Esophagus muscularis mucosa (tissue), 4 donors: ENCODE data around the gene PIGH. TPM values are rescaled to one million over a fixed set of nuclear protein-coding genes. Genes with fewer than 3 reads are reported as not detected.
A peak's percentile ranks its signal among the peaks of the same experiment; 100 is the strongest.

Experiments used
- DNase-seq: peaks from one replicate; pipeline ENCODE4 v3.0.0-alpha.2; 2017; ENCODE audit errors: extremely low spot score
- H3K27ac ChIP-seq, 4 donors: fragments of 200-600 bp; sonication (generic); replicated peaks in 1 of 4; 1 replicate in 3 of 4; 2 replicates in 1 of 4; pipeline ENCODE4 v1.5.1; 2016 to 2019; ENCODE audit warnings: mild to moderate bottlenecking in 1 of 4
- H3K27me3 ChIP-seq, 4 donors: fragments of 200-600 bp; sonication (generic); one replicate each; pipeline versions ENCODE4 v1.5.1 to v1.6.0; 2016 to 2019
- H3K36me3 ChIP-seq, 4 donors: fragments of 200-600 bp; sonication (generic); one replicate each; pipeline ENCODE4 v1.5.1; 2016 to 2019
- H3K4me1 ChIP-seq, 4 donors: fragments of 200-600 bp; sonication (generic); one replicate each; pipeline ENCODE4 v1.5.1; 2016 to 2019
- H3K4me3 ChIP-seq, 4 donors: fragments of 200-600 bp; sonication (generic); 1 replicate in 2 of 4; 2 replicates in 2 of 4; pipeline ENCODE4 v1.5.1; 2016 to 2019; ENCODE audit warnings: mild to moderate bottlenecking in 4 of 4, moderate library complexity in 1 of 4
- H3K9me3 ChIP-seq, 4 donors: fragments of 200-600 bp; sonication (generic); 1 replicate in 3 of 4; 2 replicates in 1 of 4; pipeline ENCODE4 v1.5.1; 2016 to 2019
- EP300 ChIP-seq: sonication (generic); formaldehyde crosslinking; IDR thresholded peaks from one replicate; pipeline ENCODE4 v1.6.1; 2017; ENCODE audit warnings: antibody characterized with exemption
- POLR2A ChIP-seq: fragments of 450-650 bp; IDR thresholded peaks from one replicate; pipeline ENCODE4 v1.6.1; 2017; ENCODE audit warnings: antibody characterized with exemption, moderate library complexity, mild to moderate bottlenecking, low read depth
- POLR2AphosphoS5 ChIP-seq, 2 donors: sonication (generic); formaldehyde crosslinking; IDR thresholded peaks; one replicate each; pipeline ENCODE4 v1.6.1; 2017; ENCODE audit warnings: antibody characterized with exemption in 2 of 2
- WGBS: methylation state at CpG from one replicate; pipeline ENCODE4 v1.1.5; 2018; 5-methylcytosine and 5-hydroxymethylcytosine counted together
- intact Hi-C: fragments of 100-400 bp; cut with DNase I; formaldehyde crosslinking; loops from one replicate; pipeline ENCODE4 v1.15.1; 2023
- total RNA-seq, 4 donors: library from RNA; depleted of rRNA; stranded (reverse); fragments of >200 nt; gene quantifications; one replicate each; pipeline versions ENCODE4 v1.1.0 to v1.2.1, GENCODE V29; 2016
- TF ChIP-seq, protein P1 (sequence below), 3 experiments: fragments of 200-600 bp in 2 of 3; fragments of 450-650 bp in 1 of 3; sonication (generic) in 2 of 3; IDR thresholded peaks; one replicate each; pipeline ENCODE4 v1.5.1; 2017 to 2019; ENCODE audit warnings: antibody characterized with exemption in 3 of 3, mild to moderate bottlenecking in 2 of 3, moderate library complexity in 1 of 3

The PIGH gene
- total RNA-seq, 4 donors from 2014 or later: 21.6 to 26.4 (median 23.0) TPM

DNA sequence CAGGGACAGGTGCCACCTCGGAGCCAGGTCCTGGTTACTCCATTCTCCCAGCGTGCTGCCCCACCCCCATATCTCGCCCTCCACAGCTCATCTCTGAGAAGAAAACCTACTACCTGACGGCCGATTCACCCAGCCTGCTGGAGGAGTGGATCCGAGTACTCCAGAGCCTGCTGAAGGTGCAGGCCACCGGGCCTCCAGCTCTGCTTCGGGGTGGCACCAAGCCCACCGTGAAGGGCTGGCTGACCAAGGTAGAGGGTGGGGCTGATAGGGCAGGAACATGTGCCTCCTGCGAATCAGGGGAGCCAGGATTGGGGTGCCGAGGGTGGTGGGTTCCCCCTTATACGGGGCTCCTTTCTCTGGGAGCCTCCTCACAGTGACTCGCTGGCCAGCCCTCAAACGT lies 25.9 kb downstream of the PIGH start:
- no peak overlapping the region for H3K27ac ChIP-seq
- no peak overlapping the region for H3K4me3 ChIP-seq
- no peak for TF ChIP-seq EP300
- TF ChIP-seq, protein P1, sequence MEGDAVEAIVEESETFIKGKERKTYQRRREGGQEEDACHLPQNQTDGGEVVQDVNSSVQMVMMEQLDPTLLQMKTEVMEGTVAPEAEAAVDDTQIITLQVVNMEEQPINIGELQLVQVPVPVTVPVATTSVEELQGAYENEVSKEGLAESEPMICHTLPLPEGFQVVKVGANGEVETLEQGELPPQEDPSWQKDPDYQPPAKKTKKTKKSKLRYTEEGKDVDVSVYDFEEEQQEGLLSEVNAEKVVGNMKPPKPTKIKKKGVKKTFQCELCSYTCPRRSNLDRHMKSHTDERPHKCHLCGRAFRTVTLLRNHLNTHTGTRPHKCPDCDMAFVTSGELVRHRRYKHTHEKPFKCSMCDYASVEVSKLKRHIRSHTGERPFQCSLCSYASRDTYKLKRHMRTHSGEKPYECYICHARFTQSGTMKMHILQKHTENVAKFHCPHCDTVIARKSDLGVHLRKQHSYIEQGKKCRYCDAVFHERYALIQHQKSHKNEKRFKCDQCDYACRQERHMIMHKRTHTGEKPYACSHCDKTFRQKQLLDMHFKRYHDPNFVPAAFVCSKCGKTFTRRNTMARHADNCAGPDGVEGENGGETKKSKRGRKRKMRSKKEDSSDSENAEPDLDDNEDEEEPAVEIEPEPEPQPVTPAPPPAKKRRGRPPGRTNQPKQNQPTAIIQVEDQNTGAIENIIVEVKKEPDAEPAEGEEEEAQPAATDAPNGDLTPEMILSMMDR (IDR thresholded peaks at IDR 0.05): no peak
- no peak for TF ChIP-seq POLR2AphosphoS5 (IDR thresholded peaks at IDR 0.05)
- TF ChIP-seq POLR2A: no peak
- peaks cover 0 to 25% (median 8%) of the 10 kb centered on the region in 4 donors for H3K36me3 ChIP-seq
- no peaks in the 10 kb centered on the region for H3K27me3 ChIP-seq
- no peaks in the 10 kb centered on the region for H3K4me1 ChIP-seq
- 85% methylated on average over 13 of the region's 14 CpGs for WGBS
- no peaks in the 10 kb centered on the region for H3K9me3 ChIP-seq
- DNase-seq: no peak
- intact Hi-C loops: loop anchor here (5.0 kb wide), 1 partner anchor 47 kb away; no protein-coding TSS in a partner anchor

DNA sequence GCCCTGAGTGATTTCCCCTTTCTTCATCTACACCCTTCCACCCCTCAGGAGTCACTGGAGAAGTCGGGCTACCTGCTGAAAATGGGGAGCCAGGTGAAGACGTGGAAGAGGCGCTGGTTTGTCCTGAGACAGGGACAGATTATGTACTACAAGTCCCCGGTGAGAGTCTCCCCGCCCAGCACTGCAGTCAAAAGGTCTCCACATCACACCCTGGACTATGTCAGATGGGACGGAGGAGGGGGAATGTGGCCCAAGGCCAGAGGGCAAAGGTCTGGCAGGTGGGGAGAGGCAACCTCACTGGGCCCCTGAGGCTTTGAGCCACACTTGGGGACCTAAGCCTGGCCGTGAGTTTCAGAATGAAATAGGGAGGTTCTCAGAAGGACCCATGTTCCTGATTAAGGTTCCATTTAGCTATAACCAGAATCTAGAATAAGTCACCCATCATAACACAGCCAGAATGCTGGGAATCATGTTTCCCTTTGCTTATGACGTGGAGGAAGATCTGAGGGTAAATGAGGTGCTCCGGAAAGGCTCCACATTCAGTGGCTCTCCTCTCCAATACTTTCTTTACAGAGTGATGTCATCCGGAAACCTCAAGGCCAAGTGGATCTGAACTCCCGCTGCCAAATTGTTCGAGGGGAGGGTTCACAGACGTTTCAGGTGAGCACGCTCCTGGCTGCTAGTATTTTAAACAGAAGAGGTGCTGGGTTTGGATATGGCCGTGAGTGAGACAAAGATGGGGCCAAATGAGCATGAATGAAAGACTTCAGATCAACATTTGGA lies 26.6 kb downstream of the PIGH start:
- Histone ChIP-seq H3K9me3 (no peaks in the 10 kb centered on the region), H3K27ac (no peak overlapping the region), H3K4me3 (no peak overlapping the region), H3K4me1 (no peaks in the 10 kb centered on the region), H3K27me3 (no peaks in the 10 kb centered on the region), H3K36me3 (peaks cover 0 to 18% (median 3%) of the 10 kb centered on the region in 4 donors)
- TF ChIP-seq EP300 (no peak), POLR2A (no peak), POLR2AphosphoS5 (IDR thresholded peaks at IDR 0.05) (no peak)
- TF ChIP-seq, protein P1 (IDR thresholded peaks at IDR 0.05): no peak
- WGBS: 84% methylated on average over 15 of the region's 15 CpGs
- intact Hi-C loops: loop anchor here (5.0 kb wide), 1 partner anchor 46 kb away; no protein-coding TSS in a partner anchor
- DNase-seq: no peak

DNA sequence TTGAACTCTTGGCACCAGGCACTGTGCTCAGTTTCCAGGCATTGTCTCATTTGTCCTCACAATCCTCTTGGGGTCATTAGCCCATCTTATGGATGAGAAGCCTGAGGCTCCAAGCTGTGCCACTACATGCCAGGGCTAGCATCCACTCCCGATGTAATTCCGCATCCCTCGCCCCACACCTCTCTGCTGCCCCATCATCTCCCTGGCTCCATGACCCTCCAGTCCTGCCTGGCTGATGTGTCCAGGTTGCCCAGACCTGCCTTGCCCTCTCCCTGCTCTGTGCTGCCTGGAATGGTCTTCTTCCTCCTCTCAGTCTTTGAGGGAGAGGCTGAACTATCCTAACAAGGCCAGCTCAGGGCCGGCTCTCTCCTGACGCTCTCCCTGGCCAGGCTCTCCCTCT lies 27.5 kb downstream of the PIGH start:
- no peaks in the 10 kb centered on the region for H3K27me3 ChIP-seq
- no peak overlapping the region for H3K4me3 ChIP-seq
- no peak for DNase-seq
- peaks cover 0 to 12% (median 0%) of the 10 kb centered on the region in 4 donors for H3K36me3 ChIP-seq
- intact Hi-C loops: loop anchor here (5.0 kb wide), 1 partner anchor 45 kb away; no protein-coding TSS in a partner anchor
- H3K9me3 ChIP-seq: no peaks in the 10 kb centered on the region
- H3K4me1 ChIP-seq: no peaks in the 10 kb centered on the region
- H3K27ac ChIP-seq: no peak overlapping the region
- WGBS: 91% methylated on average over 5 of the region's 5 CpGs
- TF ChIP-seq EP300: no peak
- no peak for TF ChIP-seq POLR2AphosphoS5 (IDR thresholded peaks at IDR 0.05)
- TF ChIP-seq POLR2A: no peak
- TF ChIP-seq, protein P1 (IDR thresholded peaks at IDR 0.05): no peak

DNA sequence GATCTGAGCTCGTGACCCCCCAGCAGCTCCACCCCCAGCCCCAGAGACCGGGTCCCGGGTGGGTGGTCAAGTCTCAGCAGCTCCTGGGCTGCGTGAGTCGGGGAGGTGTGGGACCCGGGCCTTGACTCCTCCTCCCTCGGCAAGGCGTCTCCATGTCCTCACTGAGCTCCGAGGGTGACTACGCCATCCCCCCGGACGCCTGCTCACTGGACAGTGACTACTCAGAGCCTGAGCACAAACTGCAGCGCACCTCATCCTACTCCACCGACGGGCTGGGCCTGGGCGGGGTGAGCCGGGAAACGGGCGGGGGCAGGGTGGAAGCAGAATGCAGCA lies 28.1 kb downstream of the PIGH start:
- WGBS: no CpG with 5 or more reads among the region's 19 CpGs
- Histone ChIP-seq H3K36me3 (peaks cover 0 to 7% (median 0%) of the 10 kb centered on the region in 4 donors), H3K4me3 (no peak overlapping the region), H3K27ac (no peak overlapping the region), H3K9me3 (no peaks in the 10 kb centered on the region), H3K4me1 (no peaks in the 10 kb centered on the region), H3K27me3 (no peaks in the 10 kb centered on the region)
- TF ChIP-seq EP300: no peak
- intact Hi-C loops: loop anchor here (2.0 to 5.0 kb wide), 2 partner anchors 45 to 145 kb away; no protein-coding TSS in a partner anchor
- no peak for DNase-seq

DNA sequence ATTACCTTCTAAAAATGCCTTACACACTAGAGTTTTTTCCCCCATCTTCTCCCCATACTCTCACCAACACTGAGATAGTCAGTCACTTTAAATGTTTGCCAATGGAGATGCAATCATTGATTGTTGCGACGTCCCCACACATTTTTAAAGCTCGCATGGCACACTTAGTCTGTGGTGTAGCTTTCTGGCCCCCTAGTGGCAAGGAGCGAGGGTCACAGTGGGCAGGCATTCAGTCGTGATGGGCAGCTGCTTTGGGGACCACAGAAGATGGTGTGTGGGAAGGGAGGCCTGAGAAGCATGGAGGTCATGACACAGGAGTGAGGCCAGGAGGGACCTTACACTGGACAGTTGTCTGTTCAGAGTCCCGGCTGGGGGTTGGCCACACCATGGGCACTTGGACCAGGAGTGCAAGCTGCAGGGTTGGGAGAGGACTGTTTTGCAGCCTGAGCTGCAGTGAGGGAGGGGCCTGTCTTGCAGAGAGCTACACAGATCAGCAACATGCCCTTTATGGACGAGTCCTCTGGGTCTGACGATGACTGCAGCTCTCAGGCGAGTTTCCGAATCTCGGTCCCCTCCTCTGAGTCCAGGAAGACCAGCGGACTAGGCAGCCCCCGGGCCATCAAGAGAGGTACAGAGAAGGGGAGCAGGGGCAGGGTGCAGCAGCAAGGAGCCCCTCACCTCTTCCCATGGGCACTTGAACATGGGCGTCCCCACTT lies 28.6 kb downstream of the PIGH start:
- no peaks in the 10 kb centered on the region for H3K9me3 ChIP-seq
- no peaks in the 10 kb centered on the region for H3K4me1 ChIP-seq
- no peak overlapping the region for H3K4me3 ChIP-seq
- DNase-seq: no peak
- no peaks in the 10 kb centered on the region for H3K27me3 ChIP-seq
- TF ChIP-seq, protein P1 (IDR thresholded peaks at IDR 0.05): peak; percentile 72 to 82 (median 79)
- TF ChIP-seq EP300: no peak
- 47% methylated on average over 13 of the region's 14 CpGs for WGBS
- peaks cover 0 to 6% (median 0%) of the 10 kb centered on the region in 4 donors for H3K36me3 ChIP-seq
- no peak overlapping the region for H3K27ac ChIP-seq
- intact Hi-C loops: loop anchor here (2.0 to 5.0 kb wide), 2 partner anchors 44 to 145 kb away; no protein-coding TSS in a partner anchor
